ENCODE measurements around the gene ETV6.

ETV6 gene

DNA sequence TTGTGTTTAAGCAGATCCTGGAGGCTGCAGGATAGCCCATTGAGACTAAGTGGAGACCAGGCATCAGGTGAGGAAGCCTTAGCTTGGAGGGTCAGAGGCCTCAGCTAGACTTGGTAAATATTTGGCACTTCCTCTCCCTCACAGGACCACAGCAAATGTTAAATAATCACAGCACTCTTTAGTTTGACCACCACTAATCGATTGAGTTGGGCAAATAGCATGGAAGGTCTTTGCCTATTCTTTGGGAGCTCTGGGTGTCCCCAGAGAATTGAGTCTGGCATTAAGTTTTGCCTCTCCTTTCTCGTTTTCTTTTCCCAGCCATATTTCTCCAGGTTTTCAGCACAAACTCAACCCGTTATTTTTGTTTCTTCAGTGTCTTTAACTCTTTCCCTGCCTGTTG lies 61.4 kb downstream of the ETV6 start:
- H3K4me3 ChIP-seq (IDR thresholded peaks at IDR 0.05; ENCODE audit: insufficient read depth, low read depth, low read length): no peak overlapping the region
- no peak overlapping the region for H3K27ac ChIP-seq
- H2AFZ ChIP-seq (ENCODE audit: low read depth): no peak overlapping the region
- no peak overlapping the region for H3K4me2 ChIP-seq
- no peaks in the 10 kb centered on the region for H3K36me3 ChIP-seq (ENCODE audit: insufficient read depth)
- H3K4me1 ChIP-seq (ENCODE audit: low read depth, poor library complexity, severe bottlenecking): no peaks in the 10 kb centered on the region
- H4K20me1 ChIP-seq (ENCODE audit: insufficient read depth): no peaks in the 10 kb centered on the region
- no peaks in the 10 kb centered on the region for H3K27me3 ChIP-seq (ENCODE audit: insufficient read depth, low read depth)
- no peaks in the 10 kb centered on the region for H3K79me2 ChIP-seq (ENCODE audit: insufficient read depth, low read depth)
- H3K9ac ChIP-seq: no peak overlapping the region
- TF ChIP-seq, protein P1, sequence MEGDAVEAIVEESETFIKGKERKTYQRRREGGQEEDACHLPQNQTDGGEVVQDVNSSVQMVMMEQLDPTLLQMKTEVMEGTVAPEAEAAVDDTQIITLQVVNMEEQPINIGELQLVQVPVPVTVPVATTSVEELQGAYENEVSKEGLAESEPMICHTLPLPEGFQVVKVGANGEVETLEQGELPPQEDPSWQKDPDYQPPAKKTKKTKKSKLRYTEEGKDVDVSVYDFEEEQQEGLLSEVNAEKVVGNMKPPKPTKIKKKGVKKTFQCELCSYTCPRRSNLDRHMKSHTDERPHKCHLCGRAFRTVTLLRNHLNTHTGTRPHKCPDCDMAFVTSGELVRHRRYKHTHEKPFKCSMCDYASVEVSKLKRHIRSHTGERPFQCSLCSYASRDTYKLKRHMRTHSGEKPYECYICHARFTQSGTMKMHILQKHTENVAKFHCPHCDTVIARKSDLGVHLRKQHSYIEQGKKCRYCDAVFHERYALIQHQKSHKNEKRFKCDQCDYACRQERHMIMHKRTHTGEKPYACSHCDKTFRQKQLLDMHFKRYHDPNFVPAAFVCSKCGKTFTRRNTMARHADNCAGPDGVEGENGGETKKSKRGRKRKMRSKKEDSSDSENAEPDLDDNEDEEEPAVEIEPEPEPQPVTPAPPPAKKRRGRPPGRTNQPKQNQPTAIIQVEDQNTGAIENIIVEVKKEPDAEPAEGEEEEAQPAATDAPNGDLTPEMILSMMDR (conservative IDR thresholded peaks at IDR 0.05; ENCODE audit: low read depth, low read length): no peak

DNA sequence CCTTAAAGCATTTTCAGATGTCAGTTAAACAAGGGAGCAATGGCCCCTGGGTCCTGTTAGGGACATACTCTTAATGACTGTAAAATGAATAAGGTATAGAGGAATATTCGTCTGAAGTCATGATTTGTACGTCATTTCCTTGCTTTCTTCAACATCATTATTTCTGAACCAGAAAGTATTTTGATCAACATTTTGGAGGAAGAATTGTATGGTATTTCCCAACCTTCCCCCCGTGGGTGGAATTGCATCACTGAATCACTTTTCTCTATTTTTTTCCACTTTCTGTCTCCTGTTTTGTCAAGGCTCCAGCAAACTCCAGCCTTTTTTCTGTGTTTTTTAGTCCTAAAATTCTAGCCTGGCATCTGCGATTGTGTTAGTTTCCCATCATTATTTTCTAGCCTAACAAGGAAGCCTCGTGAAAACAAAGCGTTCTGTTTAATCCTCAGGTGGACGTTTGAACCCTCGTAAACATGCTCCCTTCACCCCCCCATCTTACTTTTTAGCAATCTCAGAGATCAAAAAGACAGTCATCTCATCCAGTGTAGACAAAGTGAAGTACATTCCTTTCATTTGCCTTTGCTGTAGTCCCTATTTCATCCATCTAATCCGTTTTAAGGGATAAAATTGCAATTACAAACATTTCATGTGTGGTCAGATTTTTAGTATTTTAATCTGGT lies 62.3 kb downstream of the ETV6 start:
- TF ChIP-seq, protein P1 (conservative IDR thresholded peaks at IDR 0.05; ENCODE audit: low read depth, low read length): no peak
- no peak overlapping the region for H3K4me2 ChIP-seq
- H3K79me2 ChIP-seq (ENCODE audit: insufficient read depth, low read depth): no peaks in the 10 kb centered on the region
- no peak overlapping the region for H3K9ac ChIP-seq
- no peak overlapping the region for H2AFZ ChIP-seq (ENCODE audit: low read depth)
- no peaks in the 10 kb centered on the region for H3K4me1 ChIP-seq (ENCODE audit: low read depth, poor library complexity, severe bottlenecking)
- no peaks in the 10 kb centered on the region for H4K20me1 ChIP-seq (ENCODE audit: insufficient read depth)
- no peaks in the 10 kb centered on the region for H3K27me3 ChIP-seq (ENCODE audit: insufficient read depth, low read depth)
- H3K27ac ChIP-seq: no peak overlapping the region
- no peaks in the 10 kb centered on the region for H3K36me3 ChIP-seq (ENCODE audit: insufficient read depth)
- no peak overlapping the region for H3K4me3 ChIP-seq (IDR thresholded peaks at IDR 0.05; ENCODE audit: insufficient read depth, low read depth, low read length)

DNA sequence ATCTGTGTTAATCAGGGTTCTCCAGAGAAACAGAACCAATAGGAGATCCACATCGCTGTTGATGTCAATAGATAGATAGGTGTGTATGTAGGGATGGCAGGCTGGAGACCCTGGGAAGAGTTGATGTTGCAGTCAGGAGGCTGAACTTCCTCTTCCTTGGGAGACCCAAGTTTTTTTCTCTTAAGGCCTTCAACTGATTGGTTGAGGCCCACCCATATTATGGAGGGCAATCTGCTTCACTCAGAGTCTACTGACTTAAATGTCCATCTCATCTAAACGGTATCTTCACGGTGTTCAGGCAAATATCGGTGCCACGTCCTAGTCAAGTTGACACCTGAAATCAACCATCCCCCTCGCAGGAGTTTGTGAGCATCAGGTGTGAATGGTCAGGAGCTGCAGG lies 63.0 kb downstream of the ETV6 start:
- H3K4me2 ChIP-seq: no peak overlapping the region
- no peaks in the 10 kb centered on the region for H4K20me1 ChIP-seq (ENCODE audit: insufficient read depth)

DNA sequence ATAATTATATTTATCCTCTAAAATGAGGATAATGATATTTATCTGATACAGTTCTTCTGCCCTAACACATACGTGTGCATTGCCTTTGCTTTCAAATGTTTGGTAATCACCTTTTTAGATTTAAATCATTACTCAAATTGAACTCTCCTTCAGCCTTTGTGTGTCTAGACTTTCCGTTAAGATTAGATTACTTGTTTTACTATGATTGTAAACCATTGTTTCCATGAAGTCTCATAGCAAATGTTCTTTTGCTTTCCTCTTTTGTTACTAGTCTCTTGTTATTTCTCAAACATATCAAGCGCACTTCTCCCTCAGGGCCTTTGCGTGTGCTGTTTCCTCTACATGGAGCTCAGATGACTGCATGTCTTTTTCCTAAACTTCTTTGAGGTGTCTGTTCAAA lies 63.7 kb downstream of the ETV6 start:
- Histone ChIP-seq H3K79me2 (ENCODE audit: insufficient read depth, low read depth) (no peaks in the 10 kb centered on the region), H2AFZ (ENCODE audit: low read depth) (no peak overlapping the region), H3K27me3 (ENCODE audit: insufficient read depth, low read depth) (no peaks in the 10 kb centered on the region), H4K20me1 (ENCODE audit: insufficient read depth) (no peaks in the 10 kb centered on the region), H3K4me2 (no peak overlapping the region), H3K9ac (no peak overlapping the region), H3K4me1 (ENCODE audit: low read depth, poor library complexity, severe bottlenecking) (no peaks in the 10 kb centered on the region), H3K36me3 (ENCODE audit: insufficient read depth) (no peaks in the 10 kb centered on the region), H3K27ac (no peak overlapping the region), H3K4me3 (IDR thresholded peaks at IDR 0.05; ENCODE audit: insufficient read depth, low read depth, low read length) (no peak overlapping the region)
- TF ChIP-seq, protein P1 (conservative IDR thresholded peaks at IDR 0.05; ENCODE audit: low read depth, low read length): no peak

More for the DNA sequence above, 63.0 kb downstream of the ETV6 start:
- Histone ChIP-seq H3K36me3 (ENCODE audit: insufficient read depth) (no peaks in the 10 kb centered on the region), H3K27me3 (ENCODE audit: insufficient read depth, low read depth) (no peaks in the 10 kb centered on the region), H3K9ac (no peak overlapping the region), H3K4me1 (ENCODE audit: low read depth, poor library complexity, severe bottlenecking) (no peaks in the 10 kb centered on the region), H3K4me3 (IDR thresholded peaks at IDR 0.05; ENCODE audit: insufficient read depth, low read depth, low read length) (no peak overlapping the region), H3K79me2 (ENCODE audit: insufficient read depth, low read depth) (no peaks in the 10 kb centered on the region), H3K27ac (no peak overlapping the region), H2AFZ (ENCODE audit: low read depth) (no peak overlapping the region)
- TF ChIP-seq, protein P1 (conservative IDR thresholded peaks at IDR 0.05; ENCODE audit: low read depth, low read length): no peak

All from KMS-11 (cell line).